ENCODE results near the gene CLPTM1L. TPM values are rescaled to one million over a fixed set of nuclear protein-coding genes. Genes with fewer than 3 reads are reported as not detected.

CLPTM1L gene
- total and polyA plus RNA-seq, 2 experiments from 2014 or later = 129 to 130 TPM

- no peaks in the 10 kb centered on the region for H3K36me3 ChIP-seq (replicated peaks; ENCODE audit: insufficient read depth, low read depth)
- 88% methylated on average over 19 of the region's 19 CpGs for WGBS (ENCODE audit: low lambda C conversion rate, missing lambda C conversion rate)
- no peaks in the 10 kb centered on the region for H3K9me3 ChIP-seq (ENCODE audit: low read depth)
- H3K4me1 ChIP-seq (ENCODE audit: insufficient read depth) = no peaks in the 10 kb centered on the region
- H3K79me2 ChIP-seq = no peaks in the 10 kb centered on the region
- no peaks in the 10 kb centered on the region for H4K20me1 ChIP-seq (ENCODE audit: insufficient read depth, poor library complexity, severe bottlenecking)
- DNase-seq (ENCODE audit: low spot score) = peak; percentile 1
- H3K27me3 ChIP-seq = peaks cover 26% of the 10 kb centered on the region
- H3K27ac ChIP-seq = no peak overlapping the region
- H2AFZ ChIP-seq = no peak overlapping the region
- H3K4me3 ChIP-seq = no peak overlapping the region
- no peak overlapping the region for H3K4me2 ChIP-seq
- TF ChIP-seq CTCF (IDR thresholded peaks at IDR 0.05; ENCODE audit: poor library complexity) (no peak), EZH2phosphoT487 (IDR thresholded peaks at IDR 0.05; ENCODE audit: low read depth, severe bottlenecking, unreplicated experiment) (no peak), EZH2 (IDR thresholded peaks at IDR 0.05; ENCODE audit: borderline replicate concordance) (no peak)
- no peaks in the 10 kb centered on the region for H3K9me2 ChIP-seq (replicated peaks; ENCODE audit: insufficient read depth)
Observed at GRCh38 chr5:1298067-1298551, 46.8 kb downstream of the CLPTM1L start.

- Histone ChIP-seq H3K27me3 (peaks cover 26% of the 10 kb centered on the region), H3K4me1 (ENCODE audit: insufficient read depth) (no peaks in the 10 kb centered on the region), H3K79me2 (no peaks in the 10 kb centered on the region), H3K4me2 (no peak overlapping the region), H4K20me1 (ENCODE audit: insufficient read depth, poor library complexity, severe bottlenecking) (no peaks in the 10 kb centered on the region), H3K9me2 (replicated peaks; ENCODE audit: insufficient read depth) (no peaks in the 10 kb centered on the region), H3K36me3 (replicated peaks; ENCODE audit: insufficient read depth, low read depth) (no peaks in the 10 kb centered on the region), H3K9me3 (ENCODE audit: low read depth) (no peaks in the 10 kb centered on the region), H3K27ac (no peak overlapping the region), H3K4me3 (no peak overlapping the region), H2AFZ (no peak overlapping the region)
- TF ChIP-seq EZH2phosphoT487 (IDR thresholded peaks at IDR 0.05; ENCODE audit: low read depth, severe bottlenecking, unreplicated experiment) (no peak), EZH2 (IDR thresholded peaks at IDR 0.05; ENCODE audit: borderline replicate concordance) (no peak), CTCF (IDR thresholded peaks at IDR 0.05; ENCODE audit: poor library complexity) (no peak)
- WGBS (ENCODE audit: low lambda C conversion rate, missing lambda C conversion rate) = 89% methylated on average over 4 of the region's 4 CpGs
- no peak for DNase-seq (ENCODE audit: low spot score)
Observed at GRCh38 chr5:1297243-1297642, 47.7 kb downstream of the CLPTM1L start.

GRCh38 chr5:1295650-1296037 lies 49.3 kb downstream of the CLPTM1L start:
- Histone ChIP-seq H3K9me2 (replicated peaks; ENCODE audit: insufficient read depth) (no peaks in the 10 kb centered on the region), H3K27ac (no peak overlapping the region), H3K9me3 (ENCODE audit: low read depth) (no peaks in the 10 kb centered on the region), H3K27me3 (peaks cover 26% of the 10 kb centered on the region), H2AFZ (no peak overlapping the region), H3K4me1 (ENCODE audit: insufficient read depth) (no peaks in the 10 kb centered on the region), H3K4me2 (no peak overlapping the region), H3K79me2 (no peaks in the 10 kb centered on the region), H3K4me3 (no peak overlapping the region), H3K36me3 (replicated peaks; ENCODE audit: insufficient read depth, low read depth) (no peaks in the 10 kb centered on the region), H4K20me1 (ENCODE audit: insufficient read depth, poor library complexity, severe bottlenecking) (no peaks in the 10 kb centered on the region)
- DNase-seq (ENCODE audit: low spot score) = peak; percentile 2
- TF ChIP-seq CTCF (IDR thresholded peaks at IDR 0.05; ENCODE audit: poor library complexity) (no peak), EZH2 (IDR thresholded peaks at IDR 0.05; ENCODE audit: borderline replicate concordance) (no peak), EZH2phosphoT487 (IDR thresholded peaks at IDR 0.05; ENCODE audit: low read depth, severe bottlenecking, unreplicated experiment) (no peak)
- WGBS (ENCODE audit: low lambda C conversion rate, missing lambda C conversion rate) = 73% methylated on average over 21 of the region's 22 CpGs
